ENCODE measurements around the gene COX7A2L. TPM values are rescaled to one million over a fixed set of nuclear protein-coding genes. Genes with fewer than 3 reads are reported as not detected.

Gene COX7A2L
- total RNA-seq, 4 donors from 2014 or later: 108 to 152 (median 126) TPM

- DNase-seq (ENCODE audit: low spot score) (no peak), ATAC-seq (ENCODE audit: low FRiP score) (peak; percentile 68)
- no peak for TF ChIP-seq CTCF (IDR thresholded peaks at IDR 0.05)
These were observed 18.8 kb downstream of the COX7A2L start for GRCh38 chr2:42342061-42342794.

GRCh38 chr2:42340938-42341636 is 19.9 kb downstream of the COX7A2L start:
- ATAC-seq (ENCODE audit: low FRiP score) (no peak), DNase-seq (ENCODE audit: low spot score) (no peak)
- TF ChIP-seq CTCF (IDR thresholded peaks at IDR 0.05): no peak

- DNase-seq (ENCODE audit: low spot score) (no peak), ATAC-seq (ENCODE audit: low FRiP score) (no peak)
- TF ChIP-seq CTCF (IDR thresholded peaks at IDR 0.05): no peak
These were observed 20.7 kb downstream of the COX7A2L start for GRCh38 chr2:42340045-42340937.

GRCh38 chr2:42339191-42339912 is 21.7 kb downstream of the COX7A2L start:
- ATAC-seq (ENCODE audit: low FRiP score) (no peak), DNase-seq (ENCODE audit: low spot score) (no peak)
- TF ChIP-seq CTCF (IDR thresholded peaks at IDR 0.05): no peak

- no peak for TF ChIP-seq CTCF (IDR thresholded peaks at IDR 0.05)
- no peak for ATAC-seq (ENCODE audit: low FRiP score)
- no peak for DNase-seq (ENCODE audit: low spot score)
These were observed 22.3 kb downstream of the COX7A2L start for GRCh38 chr2:42338567-42339190.
